ENCODE measurements around the gene AP3S1. TPM values are rescaled to one million over a fixed set of nuclear protein-coding genes. Genes with fewer than 3 reads are reported as not detected.

The AP3S1 gene
- total RNA-seq, 1 experiment from 2014 or later, result 94.6 TPM

DNA sequence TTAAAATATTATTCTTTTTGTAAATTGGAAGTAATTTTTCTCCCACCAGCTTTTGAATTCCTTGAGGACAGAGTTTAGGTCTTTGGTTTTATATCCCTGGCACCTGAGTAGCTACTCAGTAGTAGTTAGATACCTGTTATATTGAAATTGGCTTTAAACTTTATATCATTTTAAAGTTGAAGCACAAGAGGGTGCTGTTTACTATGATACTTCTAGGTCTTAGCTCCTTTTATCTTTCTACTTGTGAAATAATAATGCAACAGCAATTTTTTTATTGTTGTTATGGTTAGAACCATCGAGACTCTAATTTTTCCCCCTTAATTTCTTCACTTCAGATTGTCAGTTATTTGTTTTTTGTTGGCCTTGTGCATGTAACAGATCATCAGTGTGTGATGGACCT, 46.3 kb downstream of the AP3S1 start:
- peaks cover 6% of the 10 kb centered on the region for H3K36me3 Mint-ChIP-seq (ENCODE audit: insufficient read depth, unreplicated experiment)
- CTCF ChIA-PET, result interaction anchor here (0.5 to 1.9 kb wide), 11 partner anchors 10 to 260 kb away, joined by 3 to 8 read pairs (median 3); no protein-coding TSS in a partner anchor
- no peaks in the 10 kb centered on the region for H3K4me1 Mint-ChIP-seq (ENCODE audit: insufficient read depth, unreplicated experiment)
- no peak overlapping the region for H3K27ac Mint-ChIP-seq (ENCODE audit: low read depth, unreplicated experiment)
- peak; percentile 27 for DNase-seq (ENCODE audit: unreplicated experiment)
- TF ChIP-seq, protein P1, sequence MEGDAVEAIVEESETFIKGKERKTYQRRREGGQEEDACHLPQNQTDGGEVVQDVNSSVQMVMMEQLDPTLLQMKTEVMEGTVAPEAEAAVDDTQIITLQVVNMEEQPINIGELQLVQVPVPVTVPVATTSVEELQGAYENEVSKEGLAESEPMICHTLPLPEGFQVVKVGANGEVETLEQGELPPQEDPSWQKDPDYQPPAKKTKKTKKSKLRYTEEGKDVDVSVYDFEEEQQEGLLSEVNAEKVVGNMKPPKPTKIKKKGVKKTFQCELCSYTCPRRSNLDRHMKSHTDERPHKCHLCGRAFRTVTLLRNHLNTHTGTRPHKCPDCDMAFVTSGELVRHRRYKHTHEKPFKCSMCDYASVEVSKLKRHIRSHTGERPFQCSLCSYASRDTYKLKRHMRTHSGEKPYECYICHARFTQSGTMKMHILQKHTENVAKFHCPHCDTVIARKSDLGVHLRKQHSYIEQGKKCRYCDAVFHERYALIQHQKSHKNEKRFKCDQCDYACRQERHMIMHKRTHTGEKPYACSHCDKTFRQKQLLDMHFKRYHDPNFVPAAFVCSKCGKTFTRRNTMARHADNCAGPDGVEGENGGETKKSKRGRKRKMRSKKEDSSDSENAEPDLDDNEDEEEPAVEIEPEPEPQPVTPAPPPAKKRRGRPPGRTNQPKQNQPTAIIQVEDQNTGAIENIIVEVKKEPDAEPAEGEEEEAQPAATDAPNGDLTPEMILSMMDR (IDR thresholded peaks at IDR 0.05; ENCODE audit: unreplicated experiment), result peak; percentile 16
- no TSS peak for BruUV-seq (replicated peaks)
- no peaks in the 10 kb centered on the region for H3K9me3 Mint-ChIP-seq (ENCODE audit: unreplicated experiment)
- POLR2A ChIA-PET, result interaction anchor here (0.9 to 1.1 kb wide), 2 partner anchors 17 to 47 kb away, joined by 5 read pairs; partner anchors contain the start of gene ATG12
- H3K4me3 Mint-ChIP-seq (ENCODE audit: unreplicated experiment), result no peak overlapping the region
- no peaks in the 10 kb centered on the region for H3K27me3 Mint-ChIP-seq (ENCODE audit: insufficient read depth, unreplicated experiment)
- intact Hi-C loops (cut with micrococcal nuclease), result loop anchor here (1.0 kb wide), 2 partner anchors 144 to 180 kb away; partner anchors contain the start of gene ARL14EPL

DNA sequence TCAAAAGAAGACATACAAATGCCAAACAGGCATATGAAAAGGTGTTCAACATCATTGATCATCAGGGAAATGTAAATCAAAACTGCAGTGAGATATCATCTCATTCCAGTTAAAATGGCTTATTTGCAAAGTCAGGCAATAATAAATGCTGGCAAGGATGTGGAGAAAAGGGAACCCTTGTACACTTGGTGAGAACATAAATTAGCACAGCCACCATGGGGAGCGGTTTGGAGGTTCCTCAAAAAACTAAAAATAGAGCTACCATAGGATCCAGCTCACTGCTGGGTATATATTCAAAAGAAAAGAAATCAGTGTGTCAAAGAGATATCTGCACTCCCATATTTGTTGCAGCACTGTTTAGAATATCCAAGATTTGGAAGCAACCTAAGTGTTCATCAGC, 50.3 kb downstream of the AP3S1 start:
- Mint-ChIP-seq H3K27ac (ENCODE audit: low read depth, unreplicated experiment) (no peak overlapping the region), H3K4me3 (ENCODE audit: unreplicated experiment) (no peak overlapping the region), H3K4me1 (ENCODE audit: insufficient read depth, unreplicated experiment) (peaks cover 7% of the 10 kb centered on the region), H3K36me3 (ENCODE audit: insufficient read depth, unreplicated experiment) (peaks cover 8% of the 10 kb centered on the region), H3K27me3 (ENCODE audit: insufficient read depth, unreplicated experiment) (no peaks in the 10 kb centered on the region), H3K9me3 (ENCODE audit: unreplicated experiment) (no peaks in the 10 kb centered on the region)
- intact Hi-C loops (cut with micrococcal nuclease), result no loop called here
- TF ChIP-seq, protein P1 (IDR thresholded peaks at IDR 0.05; ENCODE audit: unreplicated experiment), result no peak
- CTCF ChIA-PET, result interaction anchor here (0.9 to 1.4 kb wide), 2 partner anchors 147 to 177 kb away, joined by 3 read pairs; no protein-coding TSS in a partner anchor
- POLR2A ChIA-PET, result no interaction called here
- no peak for DNase-seq (ENCODE audit: unreplicated experiment)
- BruUV-seq (replicated peaks), result no TSS peak

DNA sequence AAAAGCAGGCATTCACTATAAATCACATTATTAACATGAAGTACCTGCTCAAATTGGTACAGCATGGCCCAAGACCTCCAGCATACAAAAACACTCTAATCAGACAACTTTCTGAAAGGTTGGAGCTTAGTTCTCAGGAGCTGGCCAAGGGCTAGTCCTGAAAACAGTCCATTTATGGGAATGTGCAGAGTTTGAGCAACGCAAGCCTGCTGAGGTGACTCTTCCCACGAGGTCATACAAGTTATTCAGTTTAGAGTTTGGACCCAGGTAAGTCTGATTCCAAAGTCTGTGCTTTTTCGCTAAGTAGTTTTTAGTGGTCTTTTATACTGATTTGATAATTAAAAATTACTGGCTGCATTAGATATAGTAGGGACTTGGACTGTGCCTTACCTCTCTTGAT, 52.6 kb downstream of the AP3S1 start:
- TF ChIP-seq, protein P1 (IDR thresholded peaks at IDR 0.05; ENCODE audit: unreplicated experiment), result no peak
- Mint-ChIP-seq H3K4me3 (ENCODE audit: unreplicated experiment) (no peak overlapping the region), H3K36me3 (ENCODE audit: insufficient read depth, unreplicated experiment) (peaks cover 21% of the 10 kb centered on the region), H3K4me1 (ENCODE audit: insufficient read depth, unreplicated experiment) (peaks cover 7% of the 10 kb centered on the region), H3K27ac (ENCODE audit: low read depth, unreplicated experiment) (no peak overlapping the region), H3K27me3 (ENCODE audit: insufficient read depth, unreplicated experiment) (no peaks in the 10 kb centered on the region), H3K9me3 (ENCODE audit: unreplicated experiment) (no peaks in the 10 kb centered on the region)
- ChIA-PET CTCF (interaction anchor here (1.6 kb wide), 1 partner anchor 174 kb away, joined by 5 read pairs; no protein-coding TSS in a partner anchor), POLR2A (interaction anchor here (1.9 kb wide), 1 partner anchor 24 kb away, joined by 4 read pairs; no protein-coding TSS in a partner anchor)
- intact Hi-C loops (cut with micrococcal nuclease), result no loop called here
- DNase-seq (ENCODE audit: unreplicated experiment), result no peak
- no TSS peak for BruUV-seq (replicated peaks)

DNA sequence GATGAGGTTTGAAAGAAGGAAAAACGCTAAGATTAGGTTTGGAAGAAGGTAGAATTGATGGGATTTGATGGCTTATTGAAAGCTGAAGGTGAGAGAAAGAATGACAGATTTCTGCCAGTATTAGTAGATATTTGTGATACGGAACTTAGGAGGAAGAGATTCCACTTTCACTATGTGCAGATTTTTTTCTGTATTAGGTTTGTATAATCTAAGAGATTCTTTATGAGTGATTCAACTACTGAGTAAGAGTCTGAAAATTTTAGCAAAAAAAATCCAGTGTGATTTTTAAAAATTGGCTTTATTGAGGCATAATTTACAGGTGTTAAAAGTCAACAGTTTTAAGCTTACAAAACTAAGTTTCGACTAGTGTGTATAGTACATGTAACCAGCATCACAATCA, 54.1 kb downstream of the AP3S1 start:
- ChIA-PET POLR2A (interaction anchor here (0.8 kb wide), 1 partner anchor 24 kb away, joined by 3 read pairs; no protein-coding TSS in a partner anchor), CTCF (interaction anchor here (0.5 to 0.6 kb wide), 2 partner anchors 12 to 612 kb away, joined by 3 to 4 read pairs; no protein-coding TSS in a partner anchor)
- peaks cover 7% of the 10 kb centered on the region for H3K4me1 Mint-ChIP-seq (ENCODE audit: insufficient read depth, unreplicated experiment)
- intact Hi-C loops (cut with micrococcal nuclease), result no loop called here
- H3K9me3 Mint-ChIP-seq (ENCODE audit: unreplicated experiment), result no peaks in the 10 kb centered on the region
- H3K27ac Mint-ChIP-seq (ENCODE audit: low read depth, unreplicated experiment), result no peak overlapping the region
- BruUV-seq (replicated peaks), result no TSS peak
- H3K27me3 Mint-ChIP-seq (ENCODE audit: insufficient read depth, unreplicated experiment), result no peaks in the 10 kb centered on the region
- no peak for DNase-seq (ENCODE audit: unreplicated experiment)
- H3K4me3 Mint-ChIP-seq (ENCODE audit: unreplicated experiment), result no peak overlapping the region
- TF ChIP-seq, protein P1 (IDR thresholded peaks at IDR 0.05; ENCODE audit: unreplicated experiment), result no peak
- H3K36me3 Mint-ChIP-seq (ENCODE audit: insufficient read depth, unreplicated experiment), result peaks cover 26% of the 10 kb centered on the region

Measured in MCF 10A (cell line).